GM04503 (cell line): ENCODE data around the gene SEC31A.
A peak's percentile ranks its signal among the peaks of the same experiment; 100 is the strongest.
"Not testable (repeated sequence)": the region's sequence is repeated elsewhere in the genome, so short reads cannot be mapped to it uniquely, and the experiment has no call there.

Experiments used
- DNase-seq: peaks from one replicate; pipeline ENCODE4 v3.0.0-alpha.2; 2012; ENCODE audit warnings: low read depth

SEC31A gene

GRCh38 chr4:82890901-82891706 lies at the start of gene SEC31A:
SEC31A (minus strand) TSS chr4:82891153; CDS start chr4:82881936, 9,217 bp downstream.
- peak; percentile 59 for DNase-seq

- DNase-seq, result no peak
Observed at GRCh38 chr4:82939414-82939813, 48.5 kb upstream of the SEC31A start.

- no peak for DNase-seq
Observed at GRCh38 chr4:82934441-82934840, 43.5 kb upstream of the SEC31A start.

- no peak for DNase-seq
Observed at GRCh38 chr4:82930848-82931755, 40.1 kb upstream of the SEC31A start.

GRCh38 chr4:82921795-82922194 lies 30.8 kb upstream of the SEC31A start:
- no peak for DNase-seq

GRCh38 chr4:82919386-82919785 lies 28.4 kb upstream of the SEC31A start:
- no peak for DNase-seq

- no peak for DNase-seq
Observed at GRCh38 chr4:82918091-82918490, 27.1 kb upstream of the SEC31A start.

- not testable (repeated sequence) for DNase-seq
Observed at GRCh38 chr4:82913968-82914367, 23.0 kb upstream of the SEC31A start.

GRCh38 chr4:82913305-82913704 lies 22.4 kb upstream of the SEC31A start:
- DNase-seq, result no peak

- DNase-seq, result no peak
Observed at GRCh38 chr4:82909326-82909725, 18.4 kb upstream of the SEC31A start.

- no peak for DNase-seq
Observed at GRCh38 chr4:82906469-82906868, 15.5 kb upstream of the SEC31A start.

GRCh38 chr4:82905205-82905604 lies 14.3 kb upstream of the SEC31A start:
- DNase-seq, result no peak

GRCh38 chr4:82903737-82904136 lies 12.8 kb upstream of the SEC31A start:
- DNase-seq, result no peak

GRCh38 chr4:82901183-82901718 lies 10.3 kb upstream of the SEC31A start:
- DNase-seq, result no peak

GRCh38 chr4:82900411-82901182 lies 9.6 kb upstream of the SEC31A start, which contains the start of gene THAP9:
THAP9 (plus strand) TSS chr4:82900735; CDS start chr4:82900803, 68 bp downstream.
- DNase-seq, result peak; percentile 97

- DNase-seq, result no peak
Observed at GRCh38 chr4:82900066-82900410, 9.1 kb upstream of the SEC31A start.

- DNase-seq, result no peak
Observed at GRCh38 chr4:82899374-82900065, 8.6 kb upstream of the SEC31A start.

GRCh38 chr4:82898322-82899243 lies 7.6 kb upstream of the SEC31A start:
- DNase-seq, result peak; percentile 90

- no peak for DNase-seq
Observed at GRCh38 chr4:82896755-82897154, 5.8 kb upstream of the SEC31A start.

GRCh38 chr4:82893942-82894341 lies 3.0 kb upstream of the SEC31A start:
- DNase-seq, result no peak
